Hepatocyte (in vitro differentiated cells): ENCODE data around the gene OSBP2.

Experiments
- EZH2 ChIP-seq: fragments of 200-600 bp; sonication (generic); IDR thresholded peaks from 2 replicates; pipeline ENCODE4 v1.6.1; 2016; ENCODE audit warnings: antibody characterized with exemption, mild to moderate bottlenecking, borderline replicate concordance
- EZH2phosphoT487 ChIP-seq: fragments of 200-600 bp; sonication (generic); IDR thresholded peaks from one replicate; pipeline ENCODE4 v1.6.1; 2018; ENCODE audit warnings: antibody characterized with exemption, mild to moderate bottlenecking, low read depth, moderate library complexity; ENCODE audit not compliant: unreplicated experiment, severe bottlenecking
- TF ChIP-seq, protein P1 (sequence below): fragments of 200-600 bp; sonication (generic); IDR thresholded peaks from 2 replicates; pipeline ENCODE4 v1.5.1; 2016; ENCODE audit warnings: antibody characterized with exemption, mild to moderate bottlenecking; ENCODE audit not compliant: poor library complexity

DNA sequence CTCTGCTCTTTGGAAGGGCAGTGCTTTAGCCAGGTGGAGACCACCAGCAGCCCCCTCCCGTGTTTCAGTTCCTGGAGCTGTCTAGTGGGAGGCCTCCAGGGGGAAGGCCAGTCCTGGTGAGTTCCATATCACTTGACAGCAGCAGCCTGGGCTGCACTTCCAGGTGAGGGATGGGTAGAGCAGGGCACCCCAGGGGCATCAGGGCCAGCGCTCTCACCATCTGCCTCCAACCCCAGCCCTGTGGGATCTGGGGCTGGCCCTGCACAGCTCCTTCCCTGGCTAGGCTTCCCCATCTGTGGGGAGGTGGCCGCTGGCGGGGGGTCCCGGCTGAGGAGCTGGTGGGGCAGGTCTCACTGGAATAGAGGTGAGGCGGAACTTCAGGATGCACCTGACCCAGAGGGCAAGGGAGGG lies 213.4 kb downstream of the OSBP2 start:
- TF ChIP-seq, protein P1, sequence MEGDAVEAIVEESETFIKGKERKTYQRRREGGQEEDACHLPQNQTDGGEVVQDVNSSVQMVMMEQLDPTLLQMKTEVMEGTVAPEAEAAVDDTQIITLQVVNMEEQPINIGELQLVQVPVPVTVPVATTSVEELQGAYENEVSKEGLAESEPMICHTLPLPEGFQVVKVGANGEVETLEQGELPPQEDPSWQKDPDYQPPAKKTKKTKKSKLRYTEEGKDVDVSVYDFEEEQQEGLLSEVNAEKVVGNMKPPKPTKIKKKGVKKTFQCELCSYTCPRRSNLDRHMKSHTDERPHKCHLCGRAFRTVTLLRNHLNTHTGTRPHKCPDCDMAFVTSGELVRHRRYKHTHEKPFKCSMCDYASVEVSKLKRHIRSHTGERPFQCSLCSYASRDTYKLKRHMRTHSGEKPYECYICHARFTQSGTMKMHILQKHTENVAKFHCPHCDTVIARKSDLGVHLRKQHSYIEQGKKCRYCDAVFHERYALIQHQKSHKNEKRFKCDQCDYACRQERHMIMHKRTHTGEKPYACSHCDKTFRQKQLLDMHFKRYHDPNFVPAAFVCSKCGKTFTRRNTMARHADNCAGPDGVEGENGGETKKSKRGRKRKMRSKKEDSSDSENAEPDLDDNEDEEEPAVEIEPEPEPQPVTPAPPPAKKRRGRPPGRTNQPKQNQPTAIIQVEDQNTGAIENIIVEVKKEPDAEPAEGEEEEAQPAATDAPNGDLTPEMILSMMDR, result no peak
- TF ChIP-seq EZH2 (no peak), EZH2phosphoT487 (no peak)
